Nucleus accumbens (tissue), 56 donors: ENCODE measurements around the gene PIGH.
"Not testable (repeated sequence)": the region's sequence is repeated elsewhere in the genome, so short reads cannot be mapped to it uniquely, and the experiment has no call there.

Experiments used
- DNase-seq, 56 donors: peaks; one replicate each; lab custom pipeline; 2025; lab: John Stamatoyannopoulos, UW

The PIGH gene

GRCh38 chr14:67555518-67556090 lies 44.5 kb downstream of the PIGH start:
- DNase-seq = no peak

- DNase-seq = no peak
Measured at GRCh38 chr14:67554341-67554740, 45.7 kb downstream of the PIGH start.

- DNase-seq = no peak
Measured at GRCh38 chr14:67553547-67553946, 46.5 kb downstream of the PIGH start.

GRCh38 chr14:67551940-67552339 lies 48.1 kb downstream of the PIGH start:
- no peak for DNase-seq

- no peak for DNase-seq
Measured at GRCh38 chr14:67551123-67551522, 48.9 kb downstream of the PIGH start.

- DNase-seq = no peak
Measured at GRCh38 chr14:67549734-67550133, 50.3 kb downstream of the PIGH start.

GRCh38 chr14:67547224-67547780 lies 52.8 kb downstream of the PIGH start:
- DNase-seq = no peak

GRCh38 chr14:67544590-67544989 lies 55.5 kb downstream of the PIGH start:
- DNase-seq = no peak

GRCh38 chr14:67542620-67543019 lies 57.4 kb downstream of the PIGH start:
- DNase-seq = not testable (repeated sequence)

GRCh38 chr14:67541448-67542387 lies 58.4 kb downstream of the PIGH start:
- no peak for DNase-seq
